NCI-H1092 (cell line): ENCODE results near the gene CDNF.
"Not testable (repeated sequence)": the region's sequence is repeated elsewhere in the genome, so short reads cannot be mapped to it uniquely, and the experiment has no call there.

Experiments
- DNase-seq: peaks from one replicate; lab custom pipeline; 2025; lab: John Stamatoyannopoulos, UW

Gene CDNF

DNA sequence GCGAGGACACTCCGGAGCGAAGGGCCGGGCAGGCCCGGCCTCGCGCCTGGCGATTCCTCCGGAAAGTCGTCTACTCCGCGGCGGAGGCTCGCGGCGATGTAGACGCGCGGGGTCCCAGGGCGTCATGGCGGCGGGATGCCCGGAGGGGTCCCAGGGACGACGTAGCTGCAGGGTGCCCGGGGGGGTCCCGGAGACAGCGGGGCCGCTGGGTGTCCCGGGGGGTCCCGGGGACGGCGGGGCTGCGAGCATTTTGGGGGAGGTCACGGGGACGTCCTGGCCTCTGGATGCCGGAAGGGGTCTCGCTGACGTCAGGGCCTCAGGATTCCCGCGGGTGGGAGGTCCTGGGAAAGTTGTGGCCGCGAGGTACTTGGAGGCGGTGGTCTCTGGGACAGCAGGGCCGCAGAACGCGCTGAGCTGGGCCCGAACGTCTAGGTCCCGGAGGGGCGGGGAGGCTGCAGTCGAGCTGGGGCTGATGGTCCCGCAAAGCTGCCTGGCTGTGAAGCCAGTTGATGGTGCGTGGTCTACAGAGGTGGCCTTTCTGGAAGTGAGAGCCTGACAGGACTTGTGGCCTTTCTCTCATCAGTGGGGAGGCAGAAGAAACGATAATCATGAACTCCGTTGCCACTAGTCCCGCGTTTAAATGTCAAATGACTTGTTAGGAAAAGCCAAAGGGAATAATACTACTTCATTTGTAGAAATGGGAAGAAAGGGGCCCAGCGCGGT is 906 bp upstream of the CDNF start:
- no peak for DNase-seq

DNA sequence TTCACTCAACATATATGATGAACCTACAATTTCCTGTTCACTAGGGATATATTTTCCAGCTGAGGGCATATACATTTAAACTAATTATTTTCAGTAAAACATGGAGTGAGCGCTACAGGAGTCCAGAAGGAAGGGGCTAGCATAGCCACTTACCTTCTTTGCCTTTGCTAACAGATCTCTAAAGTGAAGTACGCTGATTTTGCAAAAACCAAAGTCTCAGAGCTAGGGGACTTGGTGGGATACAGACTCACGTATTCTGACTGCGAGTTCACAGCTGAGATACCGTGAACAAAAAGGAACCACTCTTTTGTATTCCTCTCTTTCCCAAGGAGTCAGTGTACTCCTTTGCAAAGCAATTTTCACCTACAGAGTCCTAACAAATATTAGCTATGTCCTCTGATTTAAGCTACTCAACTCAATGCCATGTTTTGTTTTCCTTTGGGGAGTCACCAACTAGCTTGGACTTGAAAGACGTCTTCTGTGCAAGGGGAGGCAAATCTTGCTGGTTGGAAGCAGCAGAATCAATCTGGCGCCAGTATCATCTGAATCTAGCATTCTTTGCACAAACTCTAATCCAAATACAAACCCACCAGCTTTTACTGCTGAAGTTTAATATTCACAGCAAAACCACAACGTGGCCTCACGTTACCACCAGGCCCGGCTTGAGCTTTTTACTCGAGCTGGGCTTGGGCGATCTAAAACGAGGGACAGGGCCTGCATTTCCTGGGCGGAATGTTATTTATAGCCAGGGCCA is 657 bp downstream of the CDNF start:
- no peak for DNase-seq

DNA sequence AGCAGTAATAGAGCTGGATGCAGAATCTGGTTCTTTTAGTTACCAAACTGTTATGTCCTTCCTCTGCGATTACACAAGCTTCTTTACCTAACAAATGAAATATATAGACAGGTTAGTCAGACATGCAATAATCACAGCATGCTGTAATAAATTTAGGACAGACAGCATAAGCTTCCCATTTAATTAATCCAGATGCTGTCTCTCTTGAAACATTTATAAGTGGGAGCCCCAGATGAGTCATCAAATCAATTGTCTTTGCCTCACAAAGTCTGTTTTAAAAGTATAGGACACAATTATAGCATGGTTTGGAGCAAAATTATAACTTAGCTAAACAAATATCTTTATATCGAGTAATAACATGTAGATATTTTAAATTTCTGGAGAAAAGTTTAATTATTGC is 1.6 kb downstream of the CDNF start:
- no peak for DNase-seq

- DNase-seq, result no peak
Observed at GRCh38 chr10:14833106-14833505, 4.7 kb downstream of the CDNF start.

- DNase-seq, result no peak
Observed at GRCh38 chr10:14826076-14826829, 11.6 kb downstream of the CDNF start.

DNA sequence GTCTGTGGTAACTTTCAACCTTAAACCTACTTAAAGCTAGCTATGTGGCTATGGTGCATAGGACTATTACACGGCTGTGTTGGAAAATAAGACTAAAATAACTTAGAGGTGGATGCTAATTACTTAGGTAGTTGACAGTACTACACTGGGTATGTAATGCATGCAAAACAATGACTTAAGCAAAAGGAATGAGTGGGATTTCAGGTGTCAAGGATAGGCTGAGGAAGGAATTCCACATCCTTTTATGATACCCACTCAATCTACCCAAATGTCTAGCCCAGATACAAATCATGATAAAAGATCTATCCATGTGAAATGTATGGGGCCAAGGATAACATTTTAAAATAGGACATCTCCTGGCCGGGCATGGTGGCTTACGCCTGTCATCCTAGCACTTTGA is 13.9 kb downstream of the CDNF start:
- DNase-seq, result no peak

DNA sequence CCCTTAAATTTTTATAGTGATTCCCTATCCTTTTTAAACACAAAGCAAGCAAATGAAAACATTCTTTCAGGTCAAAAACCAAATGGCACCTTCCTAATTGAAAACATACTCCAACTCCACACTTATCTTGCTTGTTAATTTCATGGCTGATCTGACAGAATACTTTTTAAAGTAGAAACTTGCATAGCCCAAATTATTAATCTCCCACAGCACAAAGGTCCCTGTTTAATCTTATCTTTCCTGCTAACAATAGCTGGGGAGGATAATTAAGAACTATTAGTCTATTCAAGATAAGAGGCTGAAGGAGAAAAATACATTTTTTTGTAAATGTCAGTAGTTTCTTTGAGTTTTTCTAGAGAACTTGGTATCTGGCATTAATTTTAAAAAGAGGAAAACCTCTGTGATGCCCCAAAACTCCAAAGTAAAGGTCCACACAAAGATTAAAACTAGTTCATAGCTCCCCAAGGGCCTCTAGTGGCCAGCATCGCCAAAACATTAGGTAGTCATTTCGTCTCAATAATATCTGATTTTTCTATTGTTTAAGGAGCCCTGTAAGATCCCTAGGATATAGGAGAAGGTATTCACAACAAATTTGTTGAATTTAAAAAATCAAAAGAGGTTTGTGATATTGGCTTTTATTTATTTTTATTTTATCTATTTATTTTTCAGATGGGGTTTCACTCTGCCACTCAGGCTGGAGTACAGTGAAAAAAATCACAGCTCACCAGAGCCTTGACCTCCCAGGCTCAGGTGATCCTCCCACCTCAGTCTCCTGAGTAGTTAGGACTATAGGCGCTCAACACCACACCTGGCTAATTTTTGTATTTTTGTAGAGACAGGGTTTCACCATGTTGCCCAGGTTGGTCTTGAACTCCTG is 14.7 kb downstream of the CDNF start:
- no peak for DNase-seq

DNA sequence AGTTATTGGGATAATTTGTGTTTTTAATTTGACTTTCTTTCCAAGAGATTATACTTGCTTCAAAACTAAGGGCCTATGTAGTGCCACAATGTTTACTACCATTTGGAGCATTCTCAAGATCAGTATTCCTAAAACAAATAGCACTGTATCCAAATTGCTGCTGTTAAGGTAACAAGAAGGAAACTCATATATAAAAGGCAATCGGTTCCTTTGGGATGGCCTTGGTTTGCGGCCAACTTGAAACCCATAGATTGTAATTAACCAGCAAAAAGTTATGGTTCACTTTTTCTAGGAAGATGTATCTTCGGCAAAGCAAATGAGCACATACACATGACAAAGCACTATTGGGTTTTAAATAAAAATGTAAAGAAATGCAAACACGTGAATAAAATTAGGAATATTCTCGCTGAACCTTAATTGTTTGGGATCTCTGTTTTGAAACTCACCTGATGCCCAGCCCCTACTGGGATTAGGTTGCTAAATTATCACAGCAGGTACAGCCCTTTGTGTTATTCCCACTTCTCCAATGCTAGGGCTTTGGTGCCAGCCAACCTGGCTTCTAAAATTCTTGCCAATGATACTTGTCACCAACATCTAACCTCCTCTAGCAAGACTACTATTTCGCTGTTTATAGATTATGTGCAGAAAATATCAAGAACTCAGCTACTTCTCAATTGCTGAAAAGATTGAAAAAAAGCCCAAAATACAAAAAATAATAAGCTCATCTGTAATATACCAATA is 16.0 kb downstream of the CDNF start:
- DNase-seq, result no peak

- DNase-seq, result no peak
Observed at GRCh38 chr10:14820775-14821154, 17.1 kb downstream of the CDNF start.

DNA sequence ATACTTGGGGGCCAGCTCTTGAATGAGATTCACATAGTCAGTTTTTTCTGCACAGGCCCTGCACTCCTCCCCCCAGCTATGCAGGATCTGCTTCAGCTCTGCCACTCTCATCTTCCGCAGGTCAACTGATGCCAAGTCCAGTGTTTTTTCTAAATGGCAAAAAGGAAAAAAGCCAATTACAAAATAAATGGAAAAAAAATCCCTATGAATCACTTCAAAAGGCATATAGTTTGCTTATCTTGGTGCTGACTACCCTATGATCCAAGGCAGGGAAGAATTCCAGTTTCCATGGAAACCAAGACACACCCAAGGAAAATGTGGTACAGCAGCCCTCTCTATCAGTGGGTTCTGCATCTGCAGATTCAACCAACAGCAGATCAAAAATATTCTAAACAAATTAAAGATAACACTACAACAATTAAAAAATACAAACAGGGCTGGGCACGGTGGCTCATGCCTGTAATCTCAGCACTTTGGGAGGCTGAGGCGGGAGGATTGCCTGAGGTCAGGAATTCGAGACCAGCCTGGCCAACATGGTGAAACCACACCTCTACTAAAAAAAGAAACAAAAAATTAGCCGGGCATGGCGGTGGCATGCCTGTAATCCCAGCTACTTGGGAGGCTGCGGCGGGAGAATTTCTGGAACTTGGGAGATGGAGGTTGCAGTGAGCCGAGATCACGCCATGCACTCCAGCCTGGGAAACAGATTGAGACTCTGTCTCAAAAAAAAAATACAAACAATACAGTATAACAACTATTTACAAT is 17.6 kb downstream of the CDNF start:
- DNase-seq, result no peak

DNA sequence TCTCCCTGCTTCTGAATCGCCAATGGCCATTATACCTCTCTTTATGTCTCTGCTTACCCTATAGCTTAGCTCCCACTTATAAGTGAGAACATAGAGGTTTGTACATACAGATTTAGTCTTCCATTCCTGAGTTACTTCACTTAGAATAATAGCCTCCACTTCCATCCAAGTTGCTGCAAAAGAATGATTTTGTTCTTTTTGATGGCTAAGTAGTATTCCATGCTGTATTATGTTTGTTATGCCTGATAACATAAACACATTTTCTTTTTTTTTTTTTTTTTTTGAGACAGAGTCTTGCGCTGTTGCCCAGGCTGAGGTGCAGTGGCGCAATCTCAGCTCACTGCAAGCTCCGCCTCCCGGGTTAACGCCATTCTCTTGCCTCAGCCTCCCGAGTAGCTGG is 21.1 kb downstream of the CDNF start:
- DNase-seq, result not testable (repeated sequence)

DNA sequence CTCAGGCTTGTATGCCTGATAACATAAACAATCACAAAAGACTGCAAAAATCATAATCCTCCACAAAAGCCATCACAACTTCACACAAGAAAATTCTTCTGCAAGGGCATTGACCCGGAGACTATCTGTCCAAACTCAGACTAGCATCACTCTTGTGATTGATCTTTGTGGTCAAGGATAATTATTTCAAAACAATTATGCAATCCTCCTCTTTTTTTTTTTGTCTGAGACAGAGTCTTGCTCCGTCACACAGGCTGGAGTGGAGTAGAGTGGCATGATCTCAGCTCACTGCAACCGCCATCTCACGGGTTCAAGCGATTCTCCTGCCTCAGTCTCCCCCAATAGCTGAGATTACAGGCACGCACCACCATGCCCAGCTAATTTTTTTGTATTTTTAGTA is 22.2 kb downstream of the CDNF start:
- DNase-seq, result no peak

- no peak for DNase-seq
Observed at GRCh38 chr10:14812271-14812670, 25.6 kb downstream of the CDNF start.

DNA sequence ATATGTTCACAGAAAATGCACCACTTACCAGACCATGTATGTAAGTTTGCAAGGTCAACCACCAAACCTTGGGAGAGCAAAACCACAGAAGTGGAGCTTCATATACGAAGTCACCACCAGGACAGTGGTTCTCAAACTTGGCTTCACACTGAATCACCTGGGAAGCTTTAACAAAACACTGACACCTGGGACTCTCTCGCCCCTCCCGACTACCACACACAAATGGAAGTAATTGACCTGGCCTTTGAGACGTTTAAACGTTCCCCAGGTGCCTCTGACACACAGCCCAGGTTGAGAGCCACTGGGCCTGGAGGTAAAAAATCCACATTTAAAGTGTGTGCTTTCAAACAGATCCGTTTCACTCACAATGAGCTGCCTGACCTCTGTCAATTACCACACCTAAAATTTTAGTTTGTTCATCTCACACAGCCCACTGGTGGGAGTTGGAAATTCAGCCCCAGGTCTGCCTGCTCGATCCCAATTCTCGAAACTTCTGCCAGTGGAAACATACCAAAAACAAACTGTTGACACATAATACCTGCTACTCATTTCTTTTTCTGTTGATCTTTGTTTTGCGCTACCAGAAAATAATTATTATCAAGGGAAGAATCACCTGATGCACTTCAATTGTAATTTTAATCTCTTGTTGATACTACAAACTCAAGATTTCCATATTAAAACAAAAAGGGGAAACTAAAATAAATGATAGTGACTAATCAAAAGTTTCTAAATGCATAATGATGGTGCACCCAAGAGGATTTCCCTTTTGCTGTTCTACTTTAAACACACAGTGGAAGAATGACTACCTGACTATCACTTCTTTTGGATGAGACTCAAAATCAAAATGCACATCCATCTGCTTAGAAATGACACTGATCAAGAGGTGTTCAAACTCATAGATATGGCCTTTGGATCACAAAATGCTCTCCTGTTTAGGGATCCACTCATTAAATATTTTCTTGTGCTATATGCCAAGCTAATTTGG is 26.6 kb downstream of the CDNF start:
- no peak for DNase-seq

DNA sequence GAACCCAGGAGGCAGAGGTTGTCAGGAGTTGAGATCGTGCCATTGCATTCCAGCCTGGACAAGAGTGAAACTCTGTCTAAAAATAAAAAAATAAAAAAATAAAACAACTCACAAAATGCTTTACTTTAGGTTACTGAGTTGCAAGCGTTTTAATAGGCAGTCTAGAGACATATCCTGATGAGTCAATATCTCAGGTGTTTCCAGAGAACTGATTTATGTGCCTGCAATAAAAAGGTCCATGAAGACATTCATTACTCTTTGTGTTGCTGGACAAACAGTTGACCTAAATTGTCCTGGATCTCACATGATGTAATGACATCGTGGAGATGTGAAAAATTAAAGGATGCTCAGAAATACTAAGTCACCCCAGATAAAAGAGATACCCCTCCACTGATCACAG is 31.5 kb downstream of the CDNF start:
- DNase-seq, result no peak

GRCh38 chr10:14803827-14804226 is 34.0 kb downstream of the CDNF start:
- DNase-seq, result no peak

DNA sequence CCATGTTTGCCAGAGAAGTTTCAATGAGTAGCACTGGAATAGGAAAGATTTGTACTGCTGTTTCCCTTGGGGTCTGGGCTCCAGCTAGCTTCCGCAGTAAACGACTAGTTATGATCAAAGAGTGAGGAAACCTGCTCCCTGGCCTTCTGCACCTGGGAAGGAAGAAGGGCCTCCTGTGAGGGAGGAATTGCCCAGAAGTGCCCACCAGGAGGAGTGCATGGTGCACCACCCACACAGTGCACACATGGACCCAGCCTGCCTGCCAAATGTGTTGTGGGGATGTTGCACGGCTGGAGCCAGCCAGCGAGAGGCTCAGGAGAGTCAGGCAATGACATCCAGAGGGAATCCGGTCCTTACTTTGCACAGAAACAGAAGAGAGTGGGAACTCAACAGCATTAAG is 36.1 kb downstream of the CDNF start:
- DNase-seq, result no peak

DNA sequence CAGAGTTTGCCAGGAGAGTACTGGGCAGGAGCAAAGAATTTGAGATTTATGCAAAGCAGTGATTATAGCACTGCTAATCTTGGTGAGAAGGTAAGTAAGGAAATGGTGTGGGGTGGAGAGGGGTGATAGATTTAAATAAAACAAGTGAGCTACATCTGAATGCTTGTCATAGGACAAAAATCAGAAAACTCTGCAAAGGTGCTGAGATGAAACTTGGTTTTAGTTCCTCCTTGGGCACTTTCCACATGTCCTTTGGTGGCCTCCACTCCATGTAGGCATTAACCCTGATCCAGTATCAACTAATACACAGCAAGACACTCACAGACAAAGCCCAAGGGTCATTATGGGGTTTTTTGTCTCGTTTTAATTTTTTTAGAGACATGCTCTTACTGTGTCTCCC is 37.4 kb downstream of the CDNF start:
- DNase-seq, result no peak

GRCh38 chr10:14798636-14799035 is 39.2 kb downstream of the CDNF start:
- no peak for DNase-seq
